Measurements from ENCODE around the gene WIPI1.

WIPI1 gene

GRCh38 chr17:68450801-68451200 lies 6.5 kb downstream of the WIPI1 start:
- no peak overlapping the region for H3K4me3 ChIP-seq (ENCODE audit: low read length)
- no peak for DNase-seq (ENCODE audit: low read depth)
- no peak for TF ChIP-seq CTCF (IDR thresholded peaks at IDR 0.05; ENCODE audit: insufficient read depth, low read depth, low read length, missing control alignments)

GRCh38 chr17:68450391-68450790 lies 6.9 kb downstream of the WIPI1 start:
- no peak for TF ChIP-seq CTCF (IDR thresholded peaks at IDR 0.05; ENCODE audit: insufficient read depth, low read depth, low read length, missing control alignments)
- H3K4me3 ChIP-seq (ENCODE audit: low read length): no peak overlapping the region
- no peak for DNase-seq (ENCODE audit: low read depth)

GRCh38 chr17:68449021-68449739 lies 8.1 kb downstream of the WIPI1 start:
- no peak for TF ChIP-seq CTCF (IDR thresholded peaks at IDR 0.05; ENCODE audit: insufficient read depth, low read depth, low read length, missing control alignments)
- no peak for DNase-seq (ENCODE audit: low read depth)
- no peak overlapping the region for H3K4me3 ChIP-seq (ENCODE audit: low read length)

- no peak for DNase-seq (ENCODE audit: low read depth)
- H3K4me3 ChIP-seq (ENCODE audit: low read length): no peak overlapping the region
- TF ChIP-seq CTCF (IDR thresholded peaks at IDR 0.05; ENCODE audit: insufficient read depth, low read depth, low read length, missing control alignments): no peak
These were observed 10.7 kb downstream of the WIPI1 start for GRCh38 chr17:68446626-68447041.

- H3K4me3 ChIP-seq (ENCODE audit: low read length): no peak overlapping the region
- no peak for TF ChIP-seq CTCF (IDR thresholded peaks at IDR 0.05; ENCODE audit: insufficient read depth, low read depth, low read length, missing control alignments)
- DNase-seq (ENCODE audit: low read depth): no peak
These were observed 11.6 kb downstream of the WIPI1 start for GRCh38 chr17:68445671-68446070.

- H3K4me3 ChIP-seq (ENCODE audit: low read length): no peak overlapping the region
- DNase-seq (ENCODE audit: low read depth): no peak
- no peak for TF ChIP-seq CTCF (IDR thresholded peaks at IDR 0.05; ENCODE audit: insufficient read depth, low read depth, low read length, missing control alignments)
These were observed 13.3 kb downstream of the WIPI1 start for GRCh38 chr17:68443972-68444464.
